H1 (cell line): Measurements from ENCODE around the gene RBM26. TPM values are rescaled to one million over a fixed set of nuclear protein-coding genes. Genes with fewer than 3 reads are reported as not detected.

Experiments used
- CTCF ChIA-PET: fragments of 300-600 bp; sonication (Branson Sonifier 250); formaldehyde crosslinking; loops from one replicate; lab custom pipeline; 2021; ENCODE audit not compliant: partially characterized antibody; lab: Charles Lee
- POLR2A ChIA-PET: fragments of 300-600 bp; sonication (Branson Sonifier 250); formaldehyde crosslinking; loops from one replicate; lab custom pipeline; 2021; ENCODE audit warnings: inconsistent platforms; ENCODE audit not compliant: partially characterized antibody; lab: Charles Lee
- DNase-seq, 2 experiments: peaks; one replicate each; pipeline versions ENCODE4 v3.0.0 to v3.0.0-alpha.2; 2010 to 2022; ENCODE audit warnings: low spot score in 2 of 2, low read depth in 1 of 2, mixed read lengths in 1 of 2
- FAIRE-seq: peaks from 2 replicates; lab custom pipeline; 2011; peaks lifted over from hg19 to GRCh38; lab: Jason Lieb, UNC
- H2AFZ ChIP-seq: 2 replicates; pipeline ENCODE4 v1.8.1; 2012; ENCODE audit warnings: low read length, inconsistent platforms
- H2AK5ac ChIP-seq: 2 replicates; pipeline ENCODE4 v1.6.1; 2013; ENCODE audit warnings: low read depth, low read length
- H2BK120ac ChIP-seq: replicated peaks from 2 replicates; pipeline ENCODE3; 2013; ENCODE audit warnings: low read depth, low read length, inconsistent platforms
- H2BK12ac ChIP-seq: 2 replicates; pipeline ENCODE4 v1.6.1; 2013; ENCODE audit warnings: low read depth, low read length
- H2BK15ac ChIP-seq: 2 replicates; pipeline ENCODE4 v1.6.1; 2013; ENCODE audit warnings: low read length
- H2BK20ac ChIP-seq: 2 replicates; pipeline ENCODE4 v1.6.1; 2013; ENCODE audit warnings: low read length
- H2BK5ac ChIP-seq: 2 replicates; pipeline ENCODE4 v1.6.1; 2013; ENCODE audit warnings: low read depth, low read length
- H3K14ac ChIP-seq: 2 replicates; pipeline ENCODE4 v1.6.1; 2013; ENCODE audit warnings: inconsistent platforms; ENCODE audit not compliant: insufficient read length
- H3K18ac ChIP-seq: 2 replicates; pipeline ENCODE4 v1.6.1; 2013; ENCODE audit warnings: low read length; ENCODE audit errors: extremely low read depth
- H3K23ac ChIP-seq: 2 replicates; pipeline ENCODE4 v1.6.1; 2013; ENCODE audit warnings: inconsistent platforms; ENCODE audit not compliant: insufficient read length
- H3K23me2 ChIP-seq: 2 replicates; pipeline ENCODE4 v1.6.1; 2013; ENCODE audit warnings: low read depth, low read length
- H3K27ac ChIP-seq: 2 replicates; pipeline ENCODE4 v1.6.1; 2011; ENCODE audit warnings: low read depth, low read length, inconsistent platforms
- H3K27me3 ChIP-seq, 4 experiments: replicated peaks in 1 of 4; 1 replicate in 1 of 4; 2 replicates in 3 of 4; pipeline versions ENCODE4 v1.6.1 to v1.8.1; 2011 to 2013; ENCODE audit warnings: low read length in 3 of 4, mild to moderate bottlenecking in 3 of 4, inconsistent platforms in 2 of 4, mixed read lengths in 2 of 4, moderate library complexity in 1 of 4; ENCODE audit not compliant: control insufficient read depth in 3 of 4, insufficient read depth in 3 of 4; ENCODE audit errors: extremely low read depth in 1 of 4
- H3K36me3 ChIP-seq, 4 experiments: 2 replicates each; pipeline versions ENCODE4 v1.6.1 to v1.8.1; 2011 to 2013; ENCODE audit warnings: mild to moderate bottlenecking in 4 of 4, low read length in 3 of 4, moderate library complexity in 2 of 4, control low read depth in 1 of 4, inconsistent platforms in 1 of 4; ENCODE audit not compliant: insufficient read depth in 4 of 4, control insufficient read depth in 2 of 4
- H3K4ac ChIP-seq: replicated peaks from 2 replicates; pipeline ENCODE3; 2013; ENCODE audit warnings: low read length, low read depth, mixed read lengths, inconsistent platforms; ENCODE audit not compliant: insufficient read length
- H3K4me1 ChIP-seq, 4 experiments: replicated peaks in 1 of 4; 1 replicate in 1 of 4; 2 replicates in 3 of 4; pipeline versions ENCODE4 v1.6.1 to v1.8.1; 2011 to 2013; ENCODE audit warnings: low read length in 3 of 4, inconsistent platforms in 2 of 4, mixed read lengths in 1 of 4; ENCODE audit not compliant: insufficient read depth in 4 of 4, control insufficient read depth in 3 of 4
- H3K4me2 ChIP-seq, 2 experiments: 2 replicates each; pipeline versions ENCODE4 v1.6.1 to v1.8.1; 2011 to 2013; ENCODE audit warnings: low read depth in 2 of 2, low read length in 2 of 2, control low read depth in 1 of 2, inconsistent platforms in 1 of 2, mild to moderate bottlenecking in 1 of 2; ENCODE audit not compliant: insufficient read depth in 1 of 2
- H3K4me3 ChIP-seq, 4 experiments: fragments of 200-600, 300-600 bp in 1 of 4; sonication (generic), shearing (Covaris generic), sonication (Bioruptor Twin) in 1 of 4; 2 replicates each; pipeline versions ENCODE4 v1.5.1 to v1.8.1; 2011 to 2016; ENCODE audit warnings: low read length in 4 of 4, low read depth in 3 of 4, control low read depth in 2 of 4, inconsistent platforms in 2 of 4, mild to moderate bottlenecking in 2 of 4, mixed read lengths in 1 of 4, moderate library complexity in 1 of 4; ENCODE audit not compliant: insufficient read depth in 2 of 4; ENCODE audit errors: extremely low read depth in 1 of 4
- H3K56ac ChIP-seq: replicated peaks from 2 replicates; pipeline ENCODE3; 2013; ENCODE audit warnings: low read depth, mild to moderate bottlenecking, mixed read lengths, low read length, inconsistent platforms; ENCODE audit not compliant: insufficient read length
- H3K79me1 ChIP-seq: 2 replicates; pipeline ENCODE4 v1.6.1; 2013; ENCODE audit warnings: low read depth, low read length, control low read depth
- H3K79me2 ChIP-seq, 2 experiments: 2 replicates each; pipeline versions ENCODE4 v1.6.1 to v1.8.1; 2012 to 2013; ENCODE audit warnings: low read length in 2 of 2, mild to moderate bottlenecking in 2 of 2, inconsistent platforms in 1 of 2; ENCODE audit not compliant: insufficient read depth in 2 of 2, control insufficient read depth in 1 of 2
- H3K9ac ChIP-seq, 4 experiments: replicated peaks in 1 of 4; 1 replicate in 1 of 4; 2 replicates in 3 of 4; pipeline versions ENCODE4 v1.6.1 to v1.8.1; 2011 to 2013; ENCODE audit warnings: low read depth in 3 of 4, low read length in 3 of 4, control low read depth in 2 of 4, mild to moderate bottlenecking in 2 of 4, moderate library complexity in 2 of 4, inconsistent platforms in 1 of 4; ENCODE audit errors: extremely low read depth in 1 of 4
- H3K9me3 ChIP-seq, 2 experiments: 2 replicates each; pipeline versions ENCODE4 v1.6.1 to v1.8.1; 2012 to 2013; ENCODE audit warnings: mild to moderate bottlenecking in 2 of 2, moderate library complexity in 2 of 2, control low read depth in 1 of 2, inconsistent platforms in 1 of 2, low read depth in 1 of 2, low read length in 1 of 2, mixed read lengths in 1 of 2; ENCODE audit not compliant: insufficient read depth in 2 of 2
- H4K20me1 ChIP-seq, 2 experiments: replicated peaks in 1 of 2; 2 replicates each; pipeline versions ENCODE3 to v1.8.1; 2011 to 2013; ENCODE audit warnings: inconsistent platforms in 2 of 2, low read length in 2 of 2, mild to moderate bottlenecking in 1 of 2; ENCODE audit not compliant: insufficient read depth in 2 of 2, control insufficient read depth in 1 of 2
- H4K5ac ChIP-seq: 2 replicates; pipeline ENCODE4 v1.6.1; 2013; ENCODE audit warnings: low read length, low read depth, mixed read lengths, inconsistent platforms; ENCODE audit not compliant: insufficient read length
- H4K8ac ChIP-seq: 2 replicates; pipeline ENCODE4 v1.8.0; 2013; ENCODE audit warnings: mild to moderate bottlenecking, moderate library complexity, low read length, inconsistent platforms; ENCODE audit not compliant: insufficient read depth; ENCODE audit errors: extremely low read depth
- H4K91ac ChIP-seq: replicated peaks from 2 replicates; pipeline ENCODE3; 2013; ENCODE audit warnings: low read length, mixed read lengths, inconsistent platforms; ENCODE audit not compliant: insufficient read length
- ASH2L ChIP-seq: fragments of 200-600, 300-600 bp; sonication (generic); IDR thresholded peaks from one replicate; pipeline ENCODE4 v1.7.1; 2017; ENCODE audit warnings: low read length
- CREB1 ChIP-seq: IDR thresholded peaks from 2 replicates; pipeline ENCODE4 v1.6.1; 2012; ENCODE audit warnings: inconsistent platforms
- EGR1 ChIP-seq: IDR thresholded peaks from 2 replicates; pipeline ENCODE4 v1.6.1; 2011; ENCODE audit warnings: low read depth, low read length, borderline replicate concordance
- EP300 ChIP-seq, 2 experiments: IDR thresholded peaks; 1 replicate in 1 of 2; 2 replicates in 1 of 2; pipeline ENCODE4 v1.6.1; 2011 to 2012; ENCODE audit warnings: low read depth in 2 of 2, low read length in 2 of 2, mild to moderate bottlenecking in 2 of 2, borderline replicate concordance in 1 of 2, inconsistent platforms in 1 of 2, moderate library complexity in 1 of 2
- EZH2 ChIP-seq: fragments of 200-600 bp; sonication (generic); IDR thresholded peaks from 2 replicates; pipeline ENCODE4 v1.7.1; 2012; ENCODE audit warnings: low read depth, mild to moderate bottlenecking, moderate library complexity, low read length, inconsistent platforms; ENCODE audit not compliant: severe bottlenecking
- JUND ChIP-seq: IDR thresholded peaks from 2 replicates; pipeline ENCODE4 v1.6.1; 2011; ENCODE audit warnings: mild to moderate bottlenecking, improper control_type of control experiment, low read length
- KDM1A ChIP-seq: fragments of 200-600, 300-600 bp; sonication (generic); IDR thresholded peaks from 2 replicates; pipeline ENCODE4 v1.7.1; 2016; ENCODE audit warnings: mild to moderate bottlenecking, low read length, borderline replicate concordance
- KDM5A ChIP-seq: fragments of 200-600 bp; IDR thresholded peaks from 2 replicates; pipeline ENCODE4 v1.7.1; 2012; ENCODE audit warnings: mild to moderate bottlenecking, low read length, inconsistent platforms, mixed read lengths
- PHF8 ChIP-seq: fragments of 200-600 bp; sonication (generic); conservative IDR thresholded peaks from 2 replicates; pipeline ENCODE4 v1.7.1; 2012; ENCODE audit warnings: low read depth, mild to moderate bottlenecking, inconsistent platforms, low read length, moderate library complexity
- POLR2A ChIP-seq, 2 experiments: IDR thresholded peaks; 1 replicate in 1 of 2; 2 replicates in 1 of 2; pipeline ENCODE4 v1.6.1; 2011; ENCODE audit warnings: low read depth in 2 of 2, low read length in 2 of 2, mild to moderate bottlenecking in 2 of 2; ENCODE audit errors: control extremely low read depth in 1 of 2
- RXRA ChIP-seq: IDR thresholded peaks from 2 replicates; pipeline ENCODE4 v1.6.1; 2011; ENCODE audit warnings: low read depth, mild to moderate bottlenecking, low read length, moderate library complexity; ENCODE audit not compliant: insufficient read depth
- SAP30 ChIP-seq: fragments of 300-600 bp; sonication (generic); IDR thresholded peaks from 2 replicates; pipeline ENCODE4 v1.7.1; 2012; ENCODE audit warnings: low read length, moderate library complexity, mild to moderate bottlenecking, inconsistent platforms; ENCODE audit not compliant: insufficient read depth, insufficient replicate concordance
- SP4 ChIP-seq: IDR thresholded peaks from 2 replicates; pipeline ENCODE4 v1.6.1; 2012; ENCODE audit warnings: low read length, inconsistent platforms
- SUZ12 ChIP-seq: fragments of 200-600 bp; sonication (generic); IDR thresholded peaks from 2 replicates; pipeline ENCODE4 v1.6.1; 2012; ENCODE audit warnings: mild to moderate bottlenecking, inconsistent platforms, low read length, moderate library complexity, mixed read lengths
- TAF7 ChIP-seq: optimal IDR thresholded peaks from 2 replicates; pipeline ENCODE3; 2011; ENCODE audit warnings: low read depth, mild to moderate bottlenecking, inconsistent platforms, low read length, moderate library complexity, borderline replicate concordance
- ZNF274 ChIP-seq: IDR thresholded peaks from 2 replicates; pipeline ENCODE4 v1.7.0; 2012; ENCODE audit warnings: low read length, borderline replicate concordance; ENCODE audit errors: extremely low read depth
- WGBS, 2 experiments: shearing (Covaris generic) in 1 of 2; methylation state at CpG; one replicate each; pipeline versions ENCODE4 v1.1.6 to v1.1.7; 2013 to 2015; ENCODE audit warnings: low lambda C conversion rate in 2 of 2, mixed read lengths in 2 of 2, inconsistent platforms in 1 of 2, low coverage in 1 of 2, missing lambda C conversion rate in 1 of 2; ENCODE audit not compliant: insufficient replicate concordance in 2 of 2, insufficient coverage in 1 of 2, insufficient read length in 1 of 2; ENCODE audit errors: extremely low coverage in 1 of 2, missing lambda C conversion rate in 1 of 2; 5-methylcytosine and 5-hydroxymethylcytosine counted together
- polyA plus RNA-seq, 7 experiments: library from polyadenylated mRNA; depleted of rRNA in 3 of 7; stranded (reverse) in 5 of 7; unstranded in 2 of 7; fragments of >200 nt in 5 of 7; fragments of 200-250 nt in 2 of 7; gene quantifications; 1 replicate in 5 of 7; 2 replicates in 1 of 7; 4 replicates in 1 of 7; pipeline versions ENCODE4 v1.2.1 to v1.2.3, GENCODE V29; 2011 to 2013; ENCODE audit warnings: missing spikeins in 2 of 7, mixed read lengths in 2 of 7
- total RNA-seq: library from RNA; stranded (reverse); fragmentation: NEBNext Ultra II Directional; extraction: Animal tissue kit (Norgen Biotek cat#: 25700); gene quantifications from 2 replicates; pipeline ENCODE4 v1.2.1, GENCODE V29; 2021

Gene RBM26
- total and polyA plus RNA-seq, 2 of the 8 experiments (the other 6 are each of a cell fraction or from before 2014, with no cell fraction given) = 20.3 to 65.5 TPM

DNA sequence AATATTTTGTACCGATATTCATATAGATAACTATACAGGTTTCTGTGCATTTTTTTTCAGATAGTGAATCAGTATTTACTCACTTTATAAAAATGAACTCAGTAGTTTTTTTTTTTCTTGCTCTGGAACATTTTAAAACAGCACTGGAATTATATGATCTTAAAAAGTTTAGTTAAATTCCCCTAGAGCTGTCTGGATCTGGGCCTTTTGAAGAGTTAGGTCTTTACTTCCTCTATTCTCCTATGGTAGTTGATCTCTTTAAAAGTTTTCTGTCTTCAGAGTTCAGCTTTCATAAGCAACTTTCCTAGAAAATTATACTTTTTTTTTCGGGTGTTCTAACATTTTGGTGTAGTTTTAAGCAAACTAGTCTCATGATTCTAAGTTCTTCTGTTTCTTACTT, 21.8 kb upstream of the RBM26 start:
- H3K79me2 ChIP-seq = no peaks in the 10 kb centered on the region
- H3K18ac ChIP-seq = no peak overlapping the region
- WGBS, 2 experiments = 62% methylated on average over 2 of the region's 2 CpGs; no CpG with 5 or more reads in 1 of the 2 experiments
- H3K27me3 ChIP-seq = no peaks in the 10 kb centered on the region
- no peak overlapping the region for H4K91ac ChIP-seq
- no peak for DNase-seq
- no peak overlapping the region for H2AK5ac ChIP-seq
- CTCF ChIA-PET = interaction anchor here (0.9 to 1.7 kb wide), 3 partner anchors 8 to 113 kb away, joined by 3 to 6 read pairs (median 4); no protein-coding TSS in a partner anchor
- POLR2A ChIA-PET = no interaction called here
- no peak overlapping the region for H2BK120ac ChIP-seq
- no peak overlapping the region for H2AFZ ChIP-seq
- H3K9me3 ChIP-seq = no peaks in the 10 kb centered on the region
- H3K27ac ChIP-seq = no peak overlapping the region
- FAIRE-seq = no peak
- H2BK20ac ChIP-seq = no peak overlapping the region
- H4K8ac ChIP-seq = no peak overlapping the region
- no peaks in the 10 kb centered on the region for H3K79me1 ChIP-seq
- no peak overlapping the region for H2BK5ac ChIP-seq
- H3K4me3 ChIP-seq = no peak overlapping the region
- no peaks in the 10 kb centered on the region for H3K36me3 ChIP-seq
- H3K14ac ChIP-seq = no peak overlapping the region
- no peak overlapping the region for H2BK15ac ChIP-seq
- H3K23ac ChIP-seq = no peak overlapping the region
- H3K4me1 ChIP-seq = no peaks in the 10 kb centered on the region
- H3K23me2 ChIP-seq = no peaks in the 10 kb centered on the region
- H4K20me1 ChIP-seq = no peaks in the 10 kb centered on the region
- H2BK12ac ChIP-seq = no peak overlapping the region
- H3K4me2 ChIP-seq = no peak overlapping the region
- H4K5ac ChIP-seq = no peak overlapping the region
- H3K4ac ChIP-seq = no peak overlapping the region
- H3K56ac ChIP-seq = no peak overlapping the region
- no peak overlapping the region for H3K9ac ChIP-seq
- TF ChIP-seq JUND (no peak), EGR1 (no peak), POLR2A (IDR thresholded peaks at IDR 0.05; ENCODE audit: control extremely low read depth in 1 of 2, low read depth in 2 of 2, low read length in 2 of 2) (no peak), KDM1A (no peak), ASH2L (no peak), SUZ12 (no peak), PHF8 (no peak), EZH2 (no peak), RXRA (no peak), SP4 (no peak), EP300 (IDR thresholded peaks at IDR 0.05; ENCODE audit: borderline replicate concordance in 1 of 2, low read depth in 2 of 2, low read length in 2 of 2) (no peak), ZNF274 (no peak), CREB1 (no peak), KDM5A (no peak), TAF7 (no peak), SAP30 (no peak)
